22Rv1 (cell line): ENCODE results near the gene ZNF692.

Experiments
- CTCF ChIP-seq: fragments of 450-650 bp; IDR thresholded peaks from 2 replicates; pipeline ENCODE4 v1.5.1; 2017; ENCODE audit warnings: mild to moderate bottlenecking
- ZFX ChIP-seq: fragments of 450-650 bp; IDR thresholded peaks from 2 replicates; pipeline ENCODE4 v1.6.1; 2017; ENCODE audit warnings: antibody characterized with exemption, borderline replicate concordance

DNA sequence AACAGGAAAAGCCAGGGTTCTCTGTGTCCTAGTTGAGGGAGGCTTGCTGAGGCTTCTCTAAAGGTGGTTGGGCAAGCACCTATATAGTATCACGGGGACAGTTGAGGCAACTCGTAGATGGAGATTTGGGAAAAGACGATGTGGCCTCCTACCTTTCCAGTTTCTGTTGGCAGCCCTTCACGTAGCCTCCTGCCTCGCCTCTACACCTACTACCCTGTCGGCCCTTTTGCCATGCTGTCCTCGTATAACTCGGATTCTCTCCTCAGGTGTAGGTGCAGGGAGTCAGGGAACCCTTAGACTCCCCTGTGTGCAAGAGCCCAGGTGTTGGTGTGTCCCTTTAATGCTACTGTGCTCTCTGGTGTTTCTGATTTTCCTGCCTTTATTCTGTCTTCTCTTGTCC, 10.3 kb downstream of the ZNF692 start:
- no peak for TF ChIP-seq CTCF
- no peak for TF ChIP-seq ZFX
